ENCODE results near the gene ZSWIM5. TPM values are rescaled to one million over a fixed set of nuclear protein-coding genes. Genes with fewer than 3 reads are reported as not detected.
"Not testable (repeated sequence)": the region's sequence is repeated elsewhere in the genome, so short reads cannot be mapped to it uniquely, and the experiment has no call there.

ZSWIM5 gene
- total RNA-seq, 1 experiment from 2014 or later: not detected

GRCh38 chr1:45148209-45148825 is 58.1 kb downstream of the ZSWIM5 start:
- DNase-seq (ENCODE audit: low read depth): no peak

DNA sequence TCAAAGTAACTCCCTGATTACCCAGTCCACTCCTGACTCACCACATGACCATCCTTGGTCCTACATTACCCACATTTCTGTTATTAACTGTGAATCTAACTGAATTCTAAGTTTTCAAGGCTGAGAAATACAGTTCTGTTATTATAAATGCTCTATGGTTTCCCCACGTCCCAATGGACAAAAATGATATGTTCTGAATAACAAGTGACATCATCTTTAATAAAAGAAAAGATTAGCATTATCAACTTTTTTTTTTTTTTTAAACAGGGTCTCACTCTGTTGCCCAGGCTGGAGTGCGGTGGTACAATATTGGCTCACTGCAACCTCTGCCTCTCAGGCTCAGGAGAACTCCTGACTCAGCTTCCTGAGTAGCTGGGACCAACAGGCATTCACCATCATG is 59.6 kb downstream of the ZSWIM5 start:
- no peak for DNase-seq (ENCODE audit: low read depth)

DNA sequence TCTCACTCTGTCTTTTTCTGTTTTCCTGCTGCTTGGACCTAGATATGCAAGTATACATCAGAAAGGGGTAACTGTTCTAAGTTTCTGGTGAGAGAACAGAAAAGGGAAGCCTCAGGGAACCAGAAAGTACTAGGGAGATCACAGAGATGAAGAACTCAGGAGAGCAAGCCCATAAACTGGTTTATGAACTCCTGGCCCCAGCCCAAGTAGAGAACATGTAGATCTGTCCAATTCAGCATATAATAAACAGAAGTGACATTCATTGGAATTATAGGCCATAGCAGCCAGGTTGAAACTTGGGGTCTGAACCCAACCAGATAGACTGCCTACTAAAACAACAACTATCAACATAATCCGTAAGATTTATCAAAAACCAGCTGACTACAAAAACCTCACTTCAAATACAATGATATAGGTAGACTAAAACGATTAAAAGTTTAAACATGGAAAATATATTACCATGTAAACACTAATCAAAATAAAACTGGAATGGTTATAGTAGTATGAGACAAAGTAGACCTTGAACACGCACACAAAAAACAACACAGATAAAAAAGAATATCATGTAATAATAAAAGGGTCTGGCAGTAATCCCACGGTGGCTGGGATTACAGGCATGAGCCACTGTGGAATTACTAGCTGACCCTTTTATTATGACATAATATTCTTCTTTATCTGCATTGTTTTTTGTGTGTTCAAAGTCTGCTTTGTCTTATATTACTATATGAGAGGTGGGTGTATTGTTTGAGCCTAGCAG is 65.0 kb downstream of the ZSWIM5 start:
- DNase-seq (ENCODE audit: low read depth): no peak

DNA sequence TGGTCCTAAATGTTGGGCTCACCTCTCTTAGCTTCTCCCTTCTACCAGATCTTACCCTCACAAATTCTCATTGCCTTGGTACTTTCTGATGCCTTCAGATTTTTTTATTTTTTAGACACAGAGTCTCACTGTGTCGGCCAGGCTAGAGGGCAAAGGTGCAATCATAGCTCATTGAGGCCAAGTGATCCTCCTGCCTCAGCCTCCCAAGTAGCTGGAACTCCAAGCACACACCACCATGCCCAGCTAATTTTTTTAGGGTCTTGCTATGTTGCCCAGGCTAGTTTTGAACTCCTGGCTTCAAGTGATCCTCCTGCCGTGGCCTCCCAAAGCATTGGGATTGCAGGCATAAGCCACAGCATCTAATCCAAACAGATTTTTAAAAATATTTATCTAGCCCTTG is 69.4 kb downstream of the ZSWIM5 start:
- DNase-seq (ENCODE audit: low read depth): no peak

DNA sequence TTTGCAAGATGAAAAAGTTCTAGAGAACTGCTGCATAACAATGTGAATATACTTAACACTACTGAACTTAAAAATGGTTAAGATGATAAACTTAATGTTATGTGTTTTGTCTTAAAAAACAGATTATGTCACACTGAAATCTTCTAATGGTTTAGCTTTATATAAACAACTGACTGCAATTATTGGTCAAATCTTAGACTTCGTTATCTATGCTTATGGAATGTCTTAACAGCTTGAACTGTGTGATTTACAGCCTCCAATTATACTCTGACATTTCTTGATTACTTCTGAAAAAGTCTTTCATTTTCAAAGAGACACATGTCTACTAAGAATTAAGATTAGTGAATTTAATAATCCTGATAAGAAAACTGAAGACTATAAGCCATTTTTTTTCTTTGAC is 71.1 kb downstream of the ZSWIM5 start:
- no peak for DNase-seq (ENCODE audit: low read depth)

DNA sequence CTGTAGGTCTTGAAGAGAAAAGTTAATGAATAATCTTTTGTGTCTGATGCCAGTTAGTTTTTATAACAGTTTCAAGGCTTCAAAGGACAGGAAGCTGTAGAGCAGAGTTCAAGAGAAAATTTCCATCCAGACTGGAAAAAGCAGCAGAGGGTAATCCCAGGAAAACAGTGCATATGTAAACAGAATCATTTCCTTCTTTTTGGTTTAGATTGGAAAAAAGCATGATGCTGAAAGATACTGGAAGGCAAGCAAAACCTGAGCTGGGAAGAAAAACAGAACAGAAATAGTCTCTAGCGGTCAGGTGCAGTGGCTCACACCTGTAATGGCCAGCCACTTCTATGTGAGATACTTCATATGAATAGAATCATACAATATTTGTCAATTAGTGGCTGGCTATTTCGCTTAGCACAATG is 71.9 kb downstream of the ZSWIM5 start:
- DNase-seq (ENCODE audit: low read depth): no peak

DNA sequence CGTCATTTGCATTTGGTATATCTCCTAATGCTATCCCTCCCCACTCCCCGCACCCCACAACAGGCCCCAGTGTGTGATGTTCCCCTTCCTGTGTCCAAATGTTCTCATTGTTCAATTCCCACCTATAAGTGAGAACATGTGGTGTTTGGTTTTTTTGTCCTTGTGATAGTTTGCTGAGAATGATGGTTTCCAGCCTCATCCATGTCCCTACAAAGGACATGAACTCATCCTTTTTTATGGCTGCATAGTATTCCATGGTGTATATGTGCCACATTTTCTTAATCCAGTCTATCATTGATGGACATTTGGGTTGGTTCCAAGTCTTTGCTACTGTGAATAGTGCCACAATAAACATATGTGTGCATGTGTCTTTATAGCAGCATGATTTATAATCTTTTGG is 73.7 kb downstream of the ZSWIM5 start:
- not testable (repeated sequence) for DNase-seq (ENCODE audit: low read depth)

GRCh38 chr1:45123358-45123757 is 83.0 kb downstream of the ZSWIM5 start:
- no peak for DNase-seq (ENCODE audit: low read depth)

- DNase-seq (ENCODE audit: low read depth): no peak
Measured at GRCh38 chr1:45122724-45123123, 83.7 kb downstream of the ZSWIM5 start.

DNA sequence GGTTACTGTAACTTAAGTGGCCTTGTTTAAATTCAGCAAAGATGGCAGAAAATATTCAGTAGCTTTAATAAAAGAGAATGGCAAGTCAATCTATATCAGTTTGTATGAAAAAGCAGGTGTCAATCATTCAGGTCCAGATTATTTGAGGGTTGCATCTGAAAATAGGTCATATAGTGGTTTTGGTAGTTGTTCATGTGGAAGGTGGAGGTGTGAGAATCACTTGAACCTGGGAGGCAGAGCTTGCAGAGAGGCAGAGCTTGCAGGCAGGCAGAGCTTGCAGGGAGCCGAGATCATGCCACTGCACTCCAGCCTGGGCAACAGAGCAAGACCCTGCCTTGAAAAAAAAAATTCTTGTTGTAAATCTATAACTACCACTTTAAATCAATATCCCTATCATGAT is 88.6 kb downstream of the ZSWIM5 start:
- no peak for DNase-seq (ENCODE audit: low read depth)

DNA sequence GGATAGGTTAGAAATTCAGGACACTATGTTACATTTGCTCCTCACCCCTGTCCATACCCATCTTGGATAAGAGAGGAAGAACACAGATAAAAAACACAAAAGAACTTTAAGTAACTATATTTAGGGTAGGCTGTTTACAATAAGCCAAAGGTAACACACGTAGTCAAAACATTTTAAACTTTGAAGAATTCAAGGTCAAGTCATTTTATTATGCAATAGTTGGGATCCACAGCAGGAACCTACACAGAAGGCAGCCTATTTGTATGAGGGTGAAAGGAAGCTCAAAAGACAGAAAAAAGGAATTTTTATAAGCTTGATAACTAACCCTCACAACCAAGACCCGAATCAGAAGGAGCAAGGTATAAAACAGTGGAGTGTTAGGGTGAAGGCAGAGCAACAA is 89.6 kb downstream of the ZSWIM5 start:
- DNase-seq (ENCODE audit: low read depth): no peak

DNA sequence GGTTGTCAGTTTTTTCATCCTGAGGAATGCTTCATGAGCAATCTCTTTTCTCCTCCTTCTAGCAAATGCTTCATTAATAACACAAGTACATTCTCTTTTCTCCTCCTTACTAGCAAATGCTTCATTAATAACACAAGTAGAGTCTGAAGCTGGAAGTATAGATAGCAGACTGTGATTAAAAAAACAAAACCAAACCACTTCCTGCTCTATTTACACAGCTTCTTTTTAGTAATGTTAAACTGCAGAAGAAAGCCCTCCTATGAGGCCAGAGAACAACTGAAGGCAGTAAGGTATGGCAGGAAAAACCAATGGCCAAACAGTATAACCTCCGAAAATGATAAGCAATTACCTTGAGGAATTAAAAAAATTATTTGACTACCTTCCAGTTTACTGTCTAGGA is 90.1 kb downstream of the ZSWIM5 start:
- no peak for DNase-seq (ENCODE audit: low read depth)

- not testable (repeated sequence) for DNase-seq (ENCODE audit: low read depth)
Measured at GRCh38 chr1:45115198-45115597, 91.2 kb downstream of the ZSWIM5 start.

- DNase-seq (ENCODE audit: low read depth): no peak
Measured at GRCh38 chr1:45112661-45113060, 93.7 kb downstream of the ZSWIM5 start.

- DNase-seq (ENCODE audit: low read depth): no peak
Measured at GRCh38 chr1:45111239-45111638, 95.2 kb downstream of the ZSWIM5 start.

DNA sequence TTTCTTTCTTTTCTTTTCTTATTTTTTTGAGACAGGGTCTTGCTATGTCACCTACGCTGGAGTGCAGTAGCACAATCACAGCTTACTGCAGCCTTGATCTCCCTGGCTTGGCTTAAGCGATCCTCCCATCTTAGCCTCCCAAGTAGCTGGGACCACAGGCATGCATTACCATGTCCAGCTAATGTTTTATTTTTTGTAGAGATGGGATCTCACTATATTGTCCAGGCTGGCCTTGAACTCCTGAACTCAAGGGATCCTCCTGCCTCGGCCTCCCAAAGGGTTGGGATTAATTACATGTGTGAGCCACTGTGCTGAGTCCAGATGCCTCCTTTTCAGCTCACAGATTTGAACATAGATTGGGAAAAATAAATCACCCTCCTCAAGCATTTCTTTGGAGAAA is 98.6 kb downstream of the ZSWIM5 start:
- DNase-seq (ENCODE audit: low read depth): no peak

DNA sequence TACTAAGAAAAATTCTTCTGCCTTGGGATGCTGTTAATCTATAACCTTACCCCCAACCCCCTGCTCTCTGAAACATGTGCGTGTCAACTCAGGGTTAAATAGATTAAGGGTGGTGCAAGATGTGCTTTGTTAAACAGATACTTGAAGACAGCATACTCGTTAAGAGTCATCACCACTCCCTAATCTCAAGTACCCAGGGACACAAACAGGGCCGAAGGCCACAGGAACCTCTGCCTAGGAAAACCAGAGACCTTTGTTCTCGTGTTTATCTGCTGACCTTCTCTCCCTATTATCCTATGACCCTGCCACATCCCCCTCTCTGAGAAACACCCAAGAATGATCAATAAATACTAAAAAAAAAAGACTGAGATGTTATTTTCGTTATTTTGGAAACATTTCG is 99.5 kb downstream of the ZSWIM5 start:
- not testable (repeated sequence) for DNase-seq (ENCODE audit: low read depth)

DNA sequence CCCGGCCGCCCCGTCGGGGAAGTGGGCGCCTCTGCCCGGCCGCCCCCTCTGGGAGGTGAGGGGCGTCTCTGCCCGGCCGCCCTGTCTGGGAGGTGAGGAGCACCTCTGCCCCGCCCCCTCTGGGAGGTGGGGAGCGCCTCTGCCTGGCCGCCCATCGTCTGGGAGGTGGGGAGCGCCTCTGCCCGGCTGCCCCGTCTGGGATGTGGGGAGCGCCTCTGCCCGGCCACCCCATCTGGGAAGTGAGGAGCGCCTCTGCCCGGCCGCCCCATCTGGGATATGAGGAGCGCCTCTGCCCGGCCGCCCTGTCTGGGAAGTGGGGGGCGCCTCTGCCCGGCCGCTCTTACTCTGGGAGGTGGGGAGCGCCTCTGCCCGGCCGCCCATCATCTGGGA is 100.3 kb downstream of the ZSWIM5 start:
- not testable (repeated sequence) for DNase-seq (ENCODE audit: low read depth)

DNA sequence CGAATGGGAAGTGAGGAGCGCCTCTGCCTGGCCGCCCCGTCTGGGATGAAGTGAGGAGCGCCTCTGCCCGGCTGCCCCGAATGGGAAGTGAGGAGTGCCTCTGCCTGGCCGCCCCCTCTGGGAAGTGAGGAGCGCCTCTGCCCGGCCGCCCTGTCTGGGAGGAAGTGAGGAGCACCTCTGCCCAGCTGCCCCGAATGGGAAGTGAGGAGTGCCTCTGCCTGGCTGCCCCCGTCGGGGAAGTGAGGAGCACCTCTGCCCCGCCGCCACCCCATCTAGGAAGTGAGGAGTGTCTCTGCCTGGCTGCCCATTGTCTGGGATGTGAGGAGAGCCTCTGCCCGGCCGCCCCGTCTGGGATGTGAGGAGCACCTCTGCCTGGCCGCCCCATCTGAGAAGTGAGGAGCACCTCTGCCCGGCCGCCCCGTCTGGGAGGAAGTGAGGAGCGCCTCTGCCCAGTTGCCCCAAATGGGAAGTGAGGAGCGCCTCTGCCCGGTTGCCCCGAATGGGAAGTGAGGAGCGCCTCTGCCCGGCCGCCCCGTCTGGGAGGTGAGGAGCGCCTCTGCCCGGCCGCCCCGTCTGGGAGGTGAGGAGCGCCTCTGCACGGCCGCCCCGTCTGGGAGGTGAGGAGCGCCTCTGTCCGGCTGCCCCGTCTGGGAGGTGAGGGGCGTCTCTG is 100.8 kb downstream of the ZSWIM5 start:
- DNase-seq (ENCODE audit: low read depth): not testable (repeated sequence)

GRCh38 chr1:45103534-45103933 is 102.9 kb downstream of the ZSWIM5 start:
- DNase-seq (ENCODE audit: low read depth): no peak

DNA sequence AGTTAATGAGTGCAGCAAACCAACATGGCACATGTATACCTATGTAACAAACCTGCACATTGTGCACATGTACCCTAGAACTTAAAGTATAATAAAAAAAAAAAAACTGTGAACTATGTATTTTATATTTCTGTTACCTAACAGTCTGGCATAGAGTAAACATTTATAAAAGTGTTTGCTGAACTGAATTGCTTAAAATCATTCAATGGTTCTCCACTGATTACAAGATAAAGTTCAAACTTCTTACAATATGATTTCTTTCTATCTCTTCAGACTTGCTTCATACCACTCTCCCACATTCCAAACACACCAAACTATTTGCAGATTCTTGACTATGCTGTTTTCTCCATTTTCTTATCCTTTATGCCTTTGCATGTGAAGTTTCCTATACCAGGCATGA is 104.5 kb downstream of the ZSWIM5 start:
- DNase-seq (ENCODE audit: low read depth): no peak

DNA sequence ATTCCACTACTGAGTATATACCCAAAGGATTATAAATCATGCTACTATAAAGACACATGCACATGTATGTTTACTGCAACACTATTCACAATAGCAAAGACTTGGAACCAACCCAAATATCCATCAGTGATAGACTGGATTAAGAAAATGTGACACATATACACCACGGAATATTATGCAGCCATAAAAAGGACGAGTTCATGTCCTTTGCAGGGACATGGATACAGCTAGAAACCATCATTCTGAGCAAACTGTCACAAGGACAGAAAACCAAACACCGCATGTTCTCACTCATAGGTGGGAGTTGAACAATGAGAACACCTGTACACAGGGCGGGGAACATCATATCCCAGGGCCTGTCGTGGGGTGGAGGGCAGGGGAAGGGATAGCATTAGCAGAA is 104.9 kb downstream of the ZSWIM5 start:
- DNase-seq (ENCODE audit: low read depth): not testable (repeated sequence)

- DNase-seq (ENCODE audit: low read depth): peak; percentile 52
Measured at GRCh38 chr1:45097944-45098343, 108.5 kb downstream of the ZSWIM5 start.

Data from HT1080 (cell line).